ENCODE data around the gene MBD3.
"Not testable (repeated sequence)": the region's sequence is repeated elsewhere in the genome, so short reads cannot be mapped to it uniquely, and the experiment has no call there.

Gene MBD3

DNA sequence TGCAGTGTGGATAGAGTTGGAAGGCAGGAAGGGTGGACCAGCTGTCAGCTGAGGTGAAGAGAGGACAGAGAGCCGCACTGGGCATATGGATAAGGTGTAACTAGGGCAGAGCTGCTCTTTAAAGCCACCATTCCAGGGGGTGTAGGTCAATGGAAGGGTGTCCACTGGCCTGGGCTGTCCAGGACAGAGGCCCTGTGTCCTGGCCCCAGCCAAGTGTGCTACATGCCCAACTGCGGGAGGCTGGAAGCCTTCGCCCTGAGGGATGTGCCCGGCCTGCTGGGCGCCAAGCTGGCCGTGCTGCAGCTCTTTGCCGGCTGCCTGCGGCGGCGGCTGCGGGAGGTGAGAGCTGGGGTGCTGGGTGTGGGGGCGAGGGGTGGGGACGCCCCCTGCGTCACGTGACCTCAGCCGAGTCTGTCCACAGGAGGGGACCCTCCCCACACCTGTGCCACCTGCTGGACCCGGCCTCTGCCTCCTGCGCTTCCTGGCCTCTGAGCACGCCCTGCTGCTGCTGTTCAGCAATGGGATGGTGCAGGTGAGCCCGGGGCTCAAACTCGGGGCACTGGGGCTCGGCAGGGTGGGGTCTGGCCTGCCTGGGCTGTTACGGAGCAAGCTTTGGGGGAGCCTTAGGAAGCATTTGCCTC, 59.0 kb downstream of the MBD3 start:
- no peak for DNase-seq

DNA sequence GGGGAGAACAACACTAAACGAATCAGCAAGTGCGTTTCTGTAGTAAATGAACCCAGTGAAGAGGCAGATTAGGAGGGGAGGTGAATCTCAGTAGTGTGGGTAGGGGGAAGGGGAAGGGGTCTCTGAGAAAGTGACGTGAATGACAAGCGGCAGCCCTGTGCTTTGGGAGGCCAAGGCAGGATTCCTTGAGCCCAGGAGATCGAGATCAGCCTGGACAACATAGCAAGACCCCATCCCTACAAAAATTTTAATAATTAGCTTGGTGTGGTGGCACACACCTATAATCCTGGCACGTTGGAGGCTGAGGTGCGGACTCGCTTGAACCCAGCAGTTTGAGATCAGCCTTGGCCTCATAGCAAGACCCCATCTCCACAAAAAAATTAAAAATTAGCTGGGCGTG, 60.7 kb downstream of the MBD3 start:
- DNase-seq, result no peak

DNA sequence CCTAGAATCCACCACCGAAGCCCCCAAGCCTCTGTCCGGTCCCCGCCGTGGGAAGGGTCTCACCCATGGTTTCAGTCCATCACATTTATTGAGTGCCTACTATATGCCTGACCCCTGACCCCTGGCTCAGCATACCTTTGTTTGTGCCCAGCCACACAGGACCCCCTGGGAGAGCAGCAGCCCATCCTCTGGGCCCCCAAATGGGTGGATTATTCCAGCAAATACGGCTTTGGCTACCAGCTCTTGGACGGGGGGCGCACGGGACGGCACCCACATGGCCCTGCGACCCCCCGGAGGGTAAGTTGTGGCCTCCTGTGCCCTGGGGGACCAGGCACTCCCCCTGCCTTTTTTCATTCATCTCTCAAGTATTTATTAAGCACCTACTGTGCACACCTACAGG, 61.1 kb downstream of the MBD3 start:
- DNase-seq, result no peak

DNA sequence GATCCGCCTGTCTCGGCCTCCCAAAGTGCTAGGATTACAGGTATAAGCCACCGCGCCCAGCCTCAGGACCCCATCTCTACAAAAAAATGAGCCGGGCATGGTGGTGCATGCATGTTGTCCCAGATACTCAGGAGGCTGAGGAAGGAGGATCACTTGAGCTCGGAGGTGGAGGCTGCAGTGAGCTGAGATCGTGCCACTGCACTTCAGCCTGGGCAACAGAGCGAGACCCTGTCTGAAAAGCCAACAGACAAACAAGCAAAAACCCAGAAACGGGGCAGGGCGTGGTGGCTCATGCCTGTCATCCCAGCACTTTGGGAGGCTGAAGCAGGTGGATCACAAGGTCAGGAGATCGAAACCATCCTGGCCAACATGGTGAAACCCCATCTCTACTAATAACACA, 61.8 kb downstream of the MBD3 start:
- not testable (repeated sequence) for DNase-seq

DNA sequence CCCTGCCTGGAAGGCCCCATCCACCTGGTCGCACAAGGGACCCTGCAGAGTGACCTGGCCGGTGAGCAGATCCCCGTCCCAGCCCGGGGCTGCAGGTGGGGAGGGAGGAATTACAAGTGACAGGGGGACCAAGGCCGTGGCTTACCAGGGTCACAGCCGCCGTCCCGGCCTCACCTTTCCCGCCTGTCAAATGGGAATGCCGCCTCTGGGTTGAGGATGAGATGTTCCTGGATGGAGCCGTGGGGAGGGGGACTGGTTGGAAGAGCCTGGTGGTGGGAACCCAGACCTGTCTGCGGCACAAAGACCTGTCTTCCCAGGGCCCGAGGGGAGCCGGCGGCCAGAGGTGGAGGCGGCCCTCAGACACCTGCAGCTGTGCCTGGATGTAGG, 63.2 kb downstream of the MBD3 start:
- no peak for DNase-seq

DNA sequence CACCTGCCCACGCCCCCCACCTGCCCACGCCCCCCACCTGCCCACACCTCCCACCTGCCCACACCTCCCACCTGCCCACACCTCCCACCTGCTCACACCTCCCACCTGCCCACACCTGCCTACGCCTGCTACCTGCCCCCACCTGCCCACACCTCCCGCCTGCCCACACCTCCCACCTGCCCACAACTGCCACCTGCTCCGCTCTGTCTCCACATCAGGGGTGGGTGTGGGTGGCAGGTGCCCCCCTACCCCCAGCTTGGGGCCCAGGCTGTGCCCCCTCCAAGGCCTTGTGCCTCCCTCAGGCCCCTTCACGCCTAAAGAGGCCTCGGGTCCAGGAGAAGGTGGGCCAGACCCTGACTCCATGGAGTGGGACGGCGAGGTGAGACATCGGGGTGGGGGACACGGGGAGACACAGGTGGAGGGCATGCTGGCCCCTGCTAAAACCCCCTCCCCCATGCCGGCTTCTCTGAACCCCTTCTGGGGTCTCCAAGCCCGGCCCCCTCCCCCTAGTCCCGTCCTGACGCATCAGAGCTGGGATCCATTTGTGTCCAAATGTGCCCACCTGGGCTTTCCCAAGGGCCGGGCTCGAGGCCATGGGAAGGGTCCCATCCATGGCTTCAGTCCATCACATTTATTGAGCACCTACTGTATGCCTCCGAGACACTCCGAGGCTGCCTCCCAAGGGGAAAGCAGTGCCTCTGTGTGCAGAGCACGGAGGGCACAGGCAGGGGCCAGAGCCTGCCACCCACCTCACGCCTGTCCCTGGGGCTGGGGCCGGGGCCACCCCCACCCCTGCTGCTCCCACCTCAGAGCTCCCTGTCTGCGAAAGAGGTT, 63.9 kb downstream of the MBD3 start:
- no peak for DNase-seq

DNA sequence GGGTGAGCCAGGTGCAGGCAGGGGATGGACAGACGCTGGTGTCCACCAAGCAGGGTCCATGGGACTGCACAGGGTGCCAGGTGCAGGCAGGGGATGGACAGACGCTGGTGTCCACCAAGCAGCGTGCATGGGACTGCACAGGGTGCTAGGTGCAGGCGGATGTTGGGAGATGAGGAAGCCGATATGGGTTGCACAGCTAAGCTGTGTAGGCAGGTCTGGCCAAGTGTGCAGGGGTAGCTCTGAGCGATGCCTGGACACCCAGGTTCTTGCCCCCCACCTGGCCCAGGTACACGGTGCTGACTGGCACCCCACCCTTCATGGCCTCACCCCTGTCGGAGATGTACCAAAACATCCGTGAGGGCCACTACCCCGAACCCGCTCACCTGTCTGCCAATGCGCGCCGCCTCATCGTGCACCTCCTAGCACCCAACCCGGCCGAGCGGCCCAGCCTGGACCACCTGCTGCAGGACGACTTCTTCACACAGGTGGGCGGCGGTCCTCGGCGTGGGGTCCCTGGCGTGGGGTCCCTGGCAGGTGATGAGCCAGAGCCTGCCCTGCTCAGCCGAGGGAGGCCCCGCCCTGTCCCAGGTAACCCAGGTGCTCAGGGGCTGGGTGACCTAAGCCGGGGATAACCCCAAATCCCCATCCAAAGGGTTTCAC, 64.9 kb downstream of the MBD3 start:
- DNase-seq, result no peak

DNA sequence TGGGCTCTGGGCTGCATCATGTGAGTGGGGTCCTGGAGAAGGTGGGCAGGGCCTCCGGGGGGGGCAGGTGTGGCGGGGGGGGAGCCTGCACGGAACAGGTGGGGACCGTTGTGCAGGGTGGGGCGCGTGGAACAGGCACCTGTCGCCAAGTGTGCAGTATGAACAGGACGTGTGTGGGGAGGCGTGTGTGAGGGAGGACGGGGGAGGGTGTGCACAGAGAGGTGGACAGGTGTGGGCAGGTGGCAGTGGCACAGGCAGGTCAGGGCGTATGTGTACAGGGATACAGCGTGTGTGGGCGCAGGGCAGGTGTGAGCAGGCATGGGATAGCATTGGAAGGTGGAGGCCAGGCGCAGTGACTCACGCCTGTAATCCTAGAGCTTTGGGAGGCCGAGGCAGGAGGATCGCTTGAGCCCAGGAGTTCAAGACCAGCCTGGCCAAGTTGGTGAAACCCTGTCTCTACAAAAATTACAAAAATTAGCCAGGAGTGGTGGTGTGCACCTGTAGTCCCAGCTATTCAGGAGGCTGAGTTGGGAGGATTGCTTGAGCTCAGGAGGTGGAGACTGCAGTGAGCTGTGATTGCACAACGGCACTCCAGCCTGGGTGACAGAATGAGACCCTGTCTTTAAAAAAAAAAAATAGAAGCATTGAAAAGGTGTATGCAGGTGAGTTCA, 65.6 kb downstream of the MBD3 start:
- DNase-seq, result no peak

DNA sequence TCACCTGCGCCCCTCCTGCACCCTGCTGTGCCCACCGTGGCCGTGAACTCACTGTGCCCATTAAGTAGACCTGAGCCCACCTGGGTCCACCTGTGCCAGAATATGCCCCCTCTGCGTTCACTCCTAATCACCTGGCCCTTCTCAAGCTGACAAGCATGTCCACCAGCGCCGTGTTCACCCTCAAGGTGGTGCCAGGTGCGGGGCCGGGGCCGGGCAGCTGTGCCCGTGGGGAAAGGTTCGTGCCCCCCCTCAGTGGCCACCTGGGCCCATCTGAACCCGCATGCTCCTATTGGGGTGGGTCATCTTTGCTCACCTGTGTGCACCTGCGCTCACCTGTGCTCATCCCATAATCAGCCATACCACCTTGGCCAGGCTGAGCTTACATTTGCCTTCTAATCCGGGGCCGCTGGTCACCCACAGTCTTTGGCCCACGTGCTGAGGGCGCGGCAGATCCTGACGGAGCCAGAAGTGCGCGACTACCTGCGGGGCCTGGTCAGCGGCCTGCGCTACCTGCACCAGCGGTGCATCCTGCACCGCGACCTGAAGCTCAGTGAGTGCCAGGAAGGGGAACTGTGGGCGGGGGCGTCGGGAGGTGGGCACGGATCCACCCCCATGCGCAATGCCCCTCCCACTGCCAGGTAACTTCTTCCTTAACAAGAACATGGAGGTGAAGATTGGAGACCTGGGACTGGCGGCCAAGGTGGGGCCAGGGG, 66.4 kb downstream of the MBD3 start:
- DNase-seq, result no peak

DNA sequence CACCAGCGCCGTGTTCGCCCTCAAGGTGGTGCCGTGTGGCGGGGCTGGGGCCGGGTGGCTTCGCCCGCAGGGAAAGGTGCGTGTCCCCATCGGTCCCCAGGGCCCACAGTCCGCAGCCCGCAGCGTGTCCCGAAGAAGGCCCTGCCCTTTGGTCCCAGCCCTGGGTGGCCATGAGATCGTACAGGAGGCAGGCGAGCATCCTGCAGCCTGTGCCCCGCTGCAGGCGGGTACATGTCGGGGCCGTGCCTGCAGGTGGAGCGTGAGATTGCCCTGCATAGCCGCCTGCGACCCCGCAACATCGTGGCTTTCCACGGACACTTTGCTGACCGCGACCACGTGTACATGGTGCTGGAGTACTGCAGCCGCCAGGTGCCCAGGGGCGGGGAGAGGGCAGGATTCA, 67.3 kb downstream of the MBD3 start:
- no peak for DNase-seq

DNA sequence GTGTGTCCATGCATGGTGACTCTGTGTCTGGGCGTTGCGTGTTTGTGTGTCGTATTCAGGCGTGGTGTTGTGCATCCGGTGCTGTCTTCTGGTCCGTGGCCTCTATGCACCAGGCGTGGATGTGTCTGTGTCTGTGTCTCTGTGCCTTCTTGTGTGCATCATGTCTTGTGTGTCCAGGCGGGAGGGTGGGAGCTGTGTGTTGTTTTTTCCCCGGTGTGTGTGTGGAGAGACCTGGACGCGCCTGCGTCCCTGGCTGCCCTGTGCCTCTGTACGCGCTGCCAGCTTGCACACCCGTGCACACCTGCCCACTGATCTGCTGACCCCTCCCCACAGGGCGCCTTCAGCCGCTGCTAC, 67.7 kb downstream of the MBD3 start:
- DNase-seq, result no peak

DNA sequence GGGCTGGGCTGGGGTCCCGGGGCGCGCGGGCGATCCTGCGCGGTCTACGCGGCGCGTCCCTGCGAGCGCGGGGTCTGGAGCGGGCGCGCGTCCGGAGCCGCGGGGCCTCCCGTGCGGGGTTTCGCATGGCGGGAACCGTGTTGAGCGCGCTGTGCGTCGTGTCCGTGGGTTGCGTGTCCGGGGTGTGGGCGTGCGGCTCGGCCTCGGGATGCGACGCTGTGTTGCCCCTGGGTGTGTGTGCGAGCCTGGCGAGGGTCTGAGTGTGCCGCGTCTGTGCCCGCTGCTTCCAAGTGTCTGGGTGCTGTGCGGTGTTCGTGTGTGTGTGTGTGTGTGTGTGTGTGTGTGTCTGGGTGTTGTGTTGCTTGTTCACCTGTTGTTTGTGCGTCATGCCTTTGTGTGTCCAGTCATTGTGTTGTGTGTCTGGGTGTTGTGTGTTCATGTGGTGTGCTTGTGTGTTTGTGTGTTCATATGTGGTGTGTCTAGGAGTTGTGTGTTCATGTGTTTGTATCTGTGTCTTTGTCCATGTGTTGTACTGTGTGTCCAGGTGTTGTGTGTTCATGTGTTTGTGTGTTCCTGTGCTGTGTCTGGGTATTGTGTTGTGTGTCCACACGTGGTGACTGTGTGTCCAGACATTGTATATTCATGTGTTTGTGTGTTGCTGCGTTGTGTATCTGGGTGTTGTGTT, 68.2 kb downstream of the MBD3 start:
- DNase-seq, result no peak

Data from stimulated activated CD4-positive, alpha-beta T cell treated with anti-CD3 and anti-CD28 coated beads, Interleukin-4, amount 100 ng/mL, for 4 hours (primary cell).